ENCODE results near the gene TNS2.
"Not testable (repeated sequence)": the region's sequence is repeated elsewhere in the genome, so short reads cannot be mapped to it uniquely, and the experiment has no call there.

The TNS2 gene

GRCh38 chr12:53102883-53103807 lies 53.3 kb downstream of the TNS2 start, which contains the start of gene SOAT2:
Gene SOAT2 (plus strand): TSS chr12:53103486. CDS start chr12:53103578, 92 bp downstream.
- Histone ChIP-seq H3K4me1 (ENCODE audit: control insufficient read depth, insufficient read depth, low read length) (peaks cover 13% of the 10 kb centered on the region), H3K9me3 (ENCODE audit: control insufficient read depth, low read length) (no peaks in the 10 kb centered on the region), H3K27me3 (ENCODE audit: control insufficient read depth, insufficient read depth, low read length, poor library complexity, severe bottlenecking) (peaks cover 13% of the 10 kb centered on the region), H3K27ac (ENCODE audit: insufficient read depth, low read depth, low read length, poor library complexity, severe bottlenecking) (no peak within 1 kb of the TSS), H3K4me3 (ENCODE audit: insufficient read depth, low read depth, low read length) (no peak within 1 kb of the TSS), H3K36me3 (ENCODE audit: control insufficient read depth, insufficient read depth, low read length) (no peaks in the 10 kb centered on the region)
- 86 to 88% methylated on average over 23 of the region's 23 CpGs for WGBS, 2 experiments

GRCh38 chr12:53103860-53104305 lies 54.0 kb downstream of the TNS2 start:
- H3K9me3 ChIP-seq (ENCODE audit: control insufficient read depth, low read length), result no peaks in the 10 kb centered on the region
- H3K27me3 ChIP-seq (ENCODE audit: control insufficient read depth, insufficient read depth, low read length, poor library complexity, severe bottlenecking), result peaks cover 6% of the 10 kb centered on the region

GRCh38 chr12:53105256-53105655 lies 55.4 kb downstream of the TNS2 start:
- no peaks in the 10 kb centered on the region for H3K27me3 ChIP-seq (ENCODE audit: control insufficient read depth, insufficient read depth, low read length, poor library complexity, severe bottlenecking)
- no peak overlapping the region for H3K4me3 ChIP-seq (ENCODE audit: insufficient read depth, low read depth, low read length)
- H3K27ac ChIP-seq (ENCODE audit: insufficient read depth, low read depth, low read length, poor library complexity, severe bottlenecking), result no peak overlapping the region
- 92 to 94% methylated on average over 8 of the region's 8 CpGs for WGBS, 2 experiments
- no peaks in the 10 kb centered on the region for H3K4me1 ChIP-seq (ENCODE audit: control insufficient read depth, insufficient read depth, low read length)
- H3K9me3 ChIP-seq (ENCODE audit: control insufficient read depth, low read length), result no peaks in the 10 kb centered on the region
- no peaks in the 10 kb centered on the region for H3K36me3 ChIP-seq (ENCODE audit: control insufficient read depth, insufficient read depth, low read length)

More at GRCh38 chr12:53103860-53104305, 54.0 kb downstream of the TNS2 start:
- Histone ChIP-seq H3K27ac (ENCODE audit: insufficient read depth, low read depth, low read length, poor library complexity, severe bottlenecking) (no peak overlapping the region), H3K4me3 (ENCODE audit: insufficient read depth, low read depth, low read length) (no peak overlapping the region), H3K4me1 (ENCODE audit: control insufficient read depth, insufficient read depth, low read length) (peaks cover 6% of the 10 kb centered on the region), H3K36me3 (ENCODE audit: control insufficient read depth, insufficient read depth, low read length) (no peaks in the 10 kb centered on the region)
- 91 to 94% methylated on average over 3 of the region's 3 CpGs for WGBS, 2 experiments

- Histone ChIP-seq H3K4me1 (ENCODE audit: control insufficient read depth, insufficient read depth, low read length) (no peaks in the 10 kb centered on the region), H3K27me3 (ENCODE audit: control insufficient read depth, insufficient read depth, low read length, poor library complexity, severe bottlenecking) (no peaks in the 10 kb centered on the region), H3K36me3 (ENCODE audit: control insufficient read depth, insufficient read depth, low read length) (no peaks in the 10 kb centered on the region), H3K27ac (ENCODE audit: insufficient read depth, low read depth, low read length, poor library complexity, severe bottlenecking) (no peak overlapping the region), H3K4me3 (ENCODE audit: insufficient read depth, low read depth, low read length) (no peak overlapping the region), H3K9me3 (ENCODE audit: control insufficient read depth, low read length) (no peaks in the 10 kb centered on the region)
- 84 to 90% methylated on average over 7 of the region's 7 CpGs for WGBS, 2 experiments
Measured at GRCh38 chr12:53105712-53106439, 56.0 kb downstream of the TNS2 start.

- Histone ChIP-seq H3K27me3 (ENCODE audit: control insufficient read depth, insufficient read depth, low read length, poor library complexity, severe bottlenecking) (no peaks in the 10 kb centered on the region), H3K27ac (ENCODE audit: insufficient read depth, low read depth, low read length, poor library complexity, severe bottlenecking) (no peak overlapping the region), H3K4me3 (ENCODE audit: insufficient read depth, low read depth, low read length) (no peak overlapping the region), H3K9me3 (ENCODE audit: control insufficient read depth, low read length) (no peaks in the 10 kb centered on the region), H3K4me1 (ENCODE audit: control insufficient read depth, insufficient read depth, low read length) (no peaks in the 10 kb centered on the region), H3K36me3 (ENCODE audit: control insufficient read depth, insufficient read depth, low read length) (no peaks in the 10 kb centered on the region)
- 37 to 51% methylated on average over 5 to 7 of the region's 7 CpGs for WGBS, 2 experiments
Measured at GRCh38 chr12:53107122-53107521, 57.3 kb downstream of the TNS2 start.

- H3K9me3 ChIP-seq (ENCODE audit: control insufficient read depth, low read length); H3K36me3 ChIP-seq (ENCODE audit: control insufficient read depth, insufficient read depth, low read length); H3K4me1 ChIP-seq (ENCODE audit: control insufficient read depth, insufficient read depth, low read length); H3K4me3 ChIP-seq (ENCODE audit: insufficient read depth, low read depth, low read length); H3K27ac ChIP-seq (ENCODE audit: insufficient read depth, low read depth, low read length, poor library complexity, severe bottlenecking); H3K27me3 ChIP-seq (ENCODE audit: control insufficient read depth, insufficient read depth, low read length, poor library complexity, severe bottlenecking): not testable (repeated sequence)
- 95 to 96% methylated on average over 7 of the region's 7 CpGs for WGBS, 2 experiments
Measured at GRCh38 chr12:53112431-53112830, 62.6 kb downstream of the TNS2 start.

- no peaks in the 10 kb centered on the region for H3K4me1 ChIP-seq (ENCODE audit: control insufficient read depth, insufficient read depth, low read length)
- 86 to 88% methylated on average over 12 of the region's 12 CpGs for WGBS, 2 experiments
- no peak overlapping the region for H3K4me3 ChIP-seq (ENCODE audit: insufficient read depth, low read depth, low read length)
- H3K27me3 ChIP-seq (ENCODE audit: control insufficient read depth, insufficient read depth, low read length, poor library complexity, severe bottlenecking), result no peaks in the 10 kb centered on the region
- H3K9me3 ChIP-seq (ENCODE audit: control insufficient read depth, low read length), result no peaks in the 10 kb centered on the region
- no peaks in the 10 kb centered on the region for H3K36me3 ChIP-seq (ENCODE audit: control insufficient read depth, insufficient read depth, low read length)
- H3K27ac ChIP-seq (ENCODE audit: insufficient read depth, low read depth, low read length, poor library complexity, severe bottlenecking), result no peak overlapping the region
Measured at GRCh38 chr12:53113136-53113705, 63.4 kb downstream of the TNS2 start.

GRCh38 chr12:53113951-53114350 lies 64.1 kb downstream of the TNS2 start:
- Histone ChIP-seq H3K9me3 (ENCODE audit: control insufficient read depth, low read length) (no peaks in the 10 kb centered on the region), H3K27me3 (ENCODE audit: control insufficient read depth, insufficient read depth, low read length, poor library complexity, severe bottlenecking) (no peaks in the 10 kb centered on the region), H3K4me3 (ENCODE audit: insufficient read depth, low read depth, low read length) (no peak overlapping the region), H3K4me1 (ENCODE audit: control insufficient read depth, insufficient read depth, low read length) (no peaks in the 10 kb centered on the region), H3K27ac (ENCODE audit: insufficient read depth, low read depth, low read length, poor library complexity, severe bottlenecking) (no peak overlapping the region), H3K36me3 (ENCODE audit: control insufficient read depth, insufficient read depth, low read length) (no peaks in the 10 kb centered on the region)

Data from ectodermal cell (in vitro differentiated cells).